Mammary epithelial cell (primary cell): ENCODE measurements around the gene PRKCH.

Experiments
- EZH2 ChIP-seq: IDR thresholded peaks from 2 replicates; pipeline ENCODE4 v1.6.1; 2012; ENCODE audit warnings: low read length, inconsistent platforms, borderline replicate concordance
- TF ChIP-seq, protein P1 (sequence below), 2 donors: IDR thresholded peaks in 1 of 2; conservative IDR thresholded peaks in 1 of 2; 2 replicates each; pipeline ENCODE4 v1.5.1; 2011 to 2012; ENCODE audit warnings: inconsistent platforms in 2 of 2, low read length in 2 of 2, mild to moderate bottlenecking in 2 of 2, control low read depth in 1 of 2, low read depth in 1 of 2; ENCODE audit not compliant: insufficient read depth in 1 of 2; ENCODE audit errors: extremely low read depth in 1 of 2

GRCh38 chr14:61524936-61525292, 203.5 kb downstream of the PRKCH start:
- TF ChIP-seq, protein P1, sequence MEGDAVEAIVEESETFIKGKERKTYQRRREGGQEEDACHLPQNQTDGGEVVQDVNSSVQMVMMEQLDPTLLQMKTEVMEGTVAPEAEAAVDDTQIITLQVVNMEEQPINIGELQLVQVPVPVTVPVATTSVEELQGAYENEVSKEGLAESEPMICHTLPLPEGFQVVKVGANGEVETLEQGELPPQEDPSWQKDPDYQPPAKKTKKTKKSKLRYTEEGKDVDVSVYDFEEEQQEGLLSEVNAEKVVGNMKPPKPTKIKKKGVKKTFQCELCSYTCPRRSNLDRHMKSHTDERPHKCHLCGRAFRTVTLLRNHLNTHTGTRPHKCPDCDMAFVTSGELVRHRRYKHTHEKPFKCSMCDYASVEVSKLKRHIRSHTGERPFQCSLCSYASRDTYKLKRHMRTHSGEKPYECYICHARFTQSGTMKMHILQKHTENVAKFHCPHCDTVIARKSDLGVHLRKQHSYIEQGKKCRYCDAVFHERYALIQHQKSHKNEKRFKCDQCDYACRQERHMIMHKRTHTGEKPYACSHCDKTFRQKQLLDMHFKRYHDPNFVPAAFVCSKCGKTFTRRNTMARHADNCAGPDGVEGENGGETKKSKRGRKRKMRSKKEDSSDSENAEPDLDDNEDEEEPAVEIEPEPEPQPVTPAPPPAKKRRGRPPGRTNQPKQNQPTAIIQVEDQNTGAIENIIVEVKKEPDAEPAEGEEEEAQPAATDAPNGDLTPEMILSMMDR (conservative IDR thresholded peaks at IDR 0.05 in 1 of 2, IDR thresholded peaks at IDR 0.05 in 1 of 2; ENCODE audit: extremely low read depth in 1 of 2, insufficient read depth in 1 of 2, low read depth in 1 of 2, low read length in 2 of 2) = no peak
- TF ChIP-seq EZH2 = no peak
